Astrocyte of the cerebellum (primary cell): ENCODE results near the gene ALOX12B.

Source experiments
- DNase-seq: peaks from one replicate; pipeline ENCODE4 v3.0.0-alpha.2; 2011; ENCODE audit warnings: low read depth
- H3K4me3 ChIP-seq: 2 replicates; pipeline ENCODE4 v1.5.1; 2011; ENCODE audit warnings: mild to moderate bottlenecking, low read depth, low read length, moderate library complexity
- CTCF ChIP-seq: IDR thresholded peaks from 2 replicates; pipeline ENCODE4 v1.5.1; 2012; ENCODE audit warnings: low read length, low read depth, moderate library complexity, mild to moderate bottlenecking; ENCODE audit errors: missing control alignments
- in situ Hi-C: cut with HindIII; loops from 2 replicates; pipeline ENCODE4 v1.10.0; 2017; ENCODE audit warnings: low sequenced_read_pairs

The ALOX12B gene

GRCh38 chr17:8046929-8047768 is 40.4 kb downstream of the ALOX12B start:
- no peak for TF ChIP-seq CTCF
- in situ Hi-C loops: no loop called here
- no peak overlapping the region for H3K4me3 ChIP-seq
- DNase-seq: no peak

- no peak overlapping the region for H3K4me3 ChIP-seq
- no peak for DNase-seq
- in situ Hi-C loops: no loop called here
- TF ChIP-seq CTCF: no peak
Measured at GRCh38 chr17:8046306-8046928, 41.1 kb downstream of the ALOX12B start.

GRCh38 chr17:8044819-8045810 is 42.4 kb downstream of the ALOX12B start:
- no peak overlapping the region for H3K4me3 ChIP-seq
- in situ Hi-C loops: no loop called here
- no peak for TF ChIP-seq CTCF
- DNase-seq: no peak

- in situ Hi-C loops: no loop called here
- H3K4me3 ChIP-seq: no peak overlapping the region
- no peak for DNase-seq
- TF ChIP-seq CTCF: no peak
Measured at GRCh38 chr17:8041979-8042378, 45.5 kb downstream of the ALOX12B start.

GRCh38 chr17:8041249-8041928 is 46.1 kb downstream of the ALOX12B start:
- in situ Hi-C loops: no loop called here
- no peak overlapping the region for H3K4me3 ChIP-seq
- TF ChIP-seq CTCF: peak; percentile 60
- DNase-seq: peak; percentile 35

GRCh38 chr17:8039611-8040168 is 47.8 kb downstream of the ALOX12B start:
- H3K4me3 ChIP-seq: no peak overlapping the region
- TF ChIP-seq CTCF: no peak
- DNase-seq: no peak
- in situ Hi-C loops: no loop called here
